T-helper 2 cell treated with Interferon-gamma antibody and Interleukin-4, amounts not matched to agents 100 ng/mL and 5 ng/mL, for 36 hours (primary cell): ENCODE results near the gene GSG1L2. TPM values are rescaled to one million over a fixed set of nuclear protein-coding genes. Genes with fewer than 3 reads are reported as not detected.

Experiments used
- total RNA-seq: library from RNA; stranded (reverse); gene quantifications from 2 replicates; pipeline ENCODE4 v1.2.3, GENCODE V29; 2022

Gene GSG1L2
- total RNA-seq, 1 donor from 2014 or later = not detected

Other genes with a start within 250 kb of the GSG1L2 start
- gene STX8, start 246.3 kb downstream of the GSG1L2 start, total RNA-seq = 64.2 and 70.9 TPM in 2 replicates
- gene CFAP52, start 245.4 kb downstream of the GSG1L2 start, total RNA-seq = not detected in 2 replicates
- gene USP43, start 176.6 kb downstream of the GSG1L2 start, total RNA-seq = 0.14 TPM in 1 of 2 replicates, not detected in the other
- not detected in 2 replicates for gene DHRS7C, start 30.5 kb downstream of the GSG1L2 start, total RNA-seq
- gene GLP2R, start 3.8 kb upstream of the GSG1L2 start, total RNA-seq = not detected in 2 replicates
- not detected in 2 replicates for gene RCVRN, start 83.2 kb upstream of the GSG1L2 start, total RNA-seq